Thoracic aorta (tissue), 2 donors: ENCODE measurements around the gene COL21A1. TPM values are rescaled to one million over a fixed set of nuclear protein-coding genes. Genes with fewer than 3 reads are reported as not detected.

Source experiments
- ATAC-seq: fragments of 150-250 bp; one replicate; pipeline ENCODE4 v1.8.0; 2017; ENCODE audit warnings: low read depth; ENCODE audit not compliant: insufficient number of reproducible peaks, low FRiP score
- DNase-seq: peaks from one replicate; pipeline ENCODE4 v3.0.0-alpha.2; 2020; ENCODE audit warnings: low spot score
- H3K27ac ChIP-seq, 2 donors: fragments of 200-600 bp; sonication (generic); 1 replicate in 1 of 2; 2 replicates in 1 of 2; pipeline ENCODE4 v1.5.1; 2016; ENCODE audit warnings: mild to moderate bottlenecking in 2 of 2, moderate library complexity in 2 of 2
- H3K27me3 ChIP-seq: fragments of 200-600 bp; sonication (generic); replicated peaks from 2 replicates; pipeline ENCODE4 v1.6.0; 2016; ENCODE audit warnings: mild to moderate bottlenecking; ENCODE audit not compliant: insufficient read depth
- H3K36me3 ChIP-seq: fragments of 200-600 bp; sonication (generic); one replicate; pipeline ENCODE4 v1.5.1; 2016
- H3K4me1 ChIP-seq, 2 donors: fragments of 200-600 bp; sonication (generic); 1 replicate in 1 of 2; 2 replicates in 1 of 2; pipeline versions ENCODE4 v1.5.1 to v1.6.0; 2016; ENCODE audit warnings: low read depth in 2 of 2, mild to moderate bottlenecking in 1 of 2; ENCODE audit not compliant: control insufficient read depth in 1 of 2
- H3K4me3 ChIP-seq: fragments of 200-600 bp; sonication (generic); 2 replicates; pipeline ENCODE4 v1.5.1; 2016; ENCODE audit warnings: mild to moderate bottlenecking
- H3K9me3 ChIP-seq: fragments of 200-600 bp; sonication (generic); 2 replicates; pipeline ENCODE4 v1.5.1; 2016
- CTCF ChIP-seq: fragments of 200-600 bp; sonication (generic); IDR thresholded peaks from one replicate; pipeline ENCODE4 v1.5.1; 2019; ENCODE audit warnings: antibody characterized with exemption
- total RNA-seq, 2 donors: library from RNA; depleted of rRNA; stranded (reverse); fragments of >200 nt; gene quantifications; one replicate each; pipeline versions ENCODE4 v1.1.0 to v1.2.3, GENCODE V29; 2016

Gene COL21A1
- total RNA-seq, 2 donors from 2014 or later: 52.6 to 53.7 TPM

GRCh38 chr6:56065408-56065807 is 182.0 kb downstream of the COL21A1 start:
- Histone ChIP-seq H3K27ac (no peak overlapping the region), H3K9me3 (no peaks in the 10 kb centered on the region), H3K36me3 (no peaks in the 10 kb centered on the region), H3K4me1 (peaks cover 14 to 20% of the 10 kb centered on the region in 2 donors), H3K27me3 (no peaks in the 10 kb centered on the region), H3K4me3 (no peak overlapping the region)
- DNase-seq: no peak
- TF ChIP-seq CTCF: no peak
- ATAC-seq: no peak

- no peaks in the 10 kb centered on the region for H3K27me3 ChIP-seq
- ATAC-seq (no peak), DNase-seq (no peak)
- no peak overlapping the region for H3K4me3 ChIP-seq
- H3K27ac ChIP-seq: peak overlapping the region in 1 of 2 donors; percentile 34
- peak; percentile 21 for TF ChIP-seq CTCF
- peaks cover 6 to 16% of the 10 kb centered on the region in 2 donors for H3K4me1 ChIP-seq
- H3K36me3 ChIP-seq: no peaks in the 10 kb centered on the region
- H3K9me3 ChIP-seq: no peaks in the 10 kb centered on the region
Observed at GRCh38 chr6:56062836-56063235, 184.5 kb downstream of the COL21A1 start.

GRCh38 chr6:56058636-56059035 is 188.7 kb downstream of the COL21A1 start:
- H3K27ac ChIP-seq: no peak overlapping the region
- H3K9me3 ChIP-seq: no peaks in the 10 kb centered on the region
- ATAC-seq (no peak), DNase-seq (no peak)
- peaks cover 3 to 13% of the 10 kb centered on the region in 2 donors for H3K4me1 ChIP-seq
- no peak overlapping the region for H3K4me3 ChIP-seq
- H3K27me3 ChIP-seq: no peaks in the 10 kb centered on the region
- no peaks in the 10 kb centered on the region for H3K36me3 ChIP-seq
- TF ChIP-seq CTCF: no peak

- no peak for DNase-seq
- ATAC-seq: no peak
- no peaks in the 10 kb centered on the region for H3K36me3 ChIP-seq
- peaks cover 0 to 4% of the 10 kb centered on the region in 2 donors for H3K4me1 ChIP-seq
- no peak overlapping the region for H3K4me3 ChIP-seq
- no peak for TF ChIP-seq CTCF
- H3K27me3 ChIP-seq: no peaks in the 10 kb centered on the region
- peak overlapping the region in 1 of 2 donors; percentile 7 for H3K27ac ChIP-seq
- no peaks in the 10 kb centered on the region for H3K9me3 ChIP-seq
Observed at GRCh38 chr6:56055081-56055704, 192.2 kb downstream of the COL21A1 start.

- H3K36me3 ChIP-seq: no peaks in the 10 kb centered on the region
- H3K27me3 ChIP-seq: no peaks in the 10 kb centered on the region
- no peak for TF ChIP-seq CTCF
- no peak for DNase-seq
- H3K9me3 ChIP-seq: no peaks in the 10 kb centered on the region
- H3K27ac ChIP-seq: no peak overlapping the region
- peaks cover 0 to 8% of the 10 kb centered on the region in 2 donors for H3K4me1 ChIP-seq
- H3K4me3 ChIP-seq: no peak overlapping the region
- ATAC-seq: no peak
Observed at GRCh38 chr6:56051202-56051598, 196.2 kb downstream of the COL21A1 start.
